GM12878 (cell line): ENCODE results near the gene TPMT. TPM values are rescaled to one million over a fixed set of nuclear protein-coding genes. Genes with fewer than 3 reads are reported as not detected.
A peak's percentile ranks its signal among the peaks of the same experiment; 100 is the strongest.

Source experiments
- CHD2 ChIP-seq: IDR thresholded peaks from 2 replicates; pipeline ENCODE4 v1.6.1; 2011; ENCODE audit warnings: low read depth, low read length, improper control_type of control experiment, borderline replicate concordance
- CHD4 ChIP-seq: fragments of 200-600 bp; sonication (generic); IDR thresholded peaks from 2 replicates; pipeline ENCODE4 v1.6.1; 2016; ENCODE audit warnings: mild to moderate bottlenecking
- E2F4 ChIP-seq: IDR thresholded peaks from 2 replicates; pipeline ENCODE4 v1.6.1; 2012; ENCODE audit warnings: low read depth, low read length, improper control_type of control experiment
- E2F8 ChIP-seq: fragments of 450-650 bp; IDR thresholded peaks from 2 replicates; pipeline ENCODE4 v1.6.1; 2018; ENCODE audit warnings: mild to moderate bottlenecking, low read depth, moderate library complexity; ENCODE audit not compliant: partially characterized antibody
- FOS ChIP-seq: IDR thresholded peaks from 3 replicates; pipeline ENCODE4 v1.6.1; 2011; ENCODE audit warnings: borderline replicate concordance; ENCODE audit not compliant: insufficient read length; ENCODE audit errors: extremely low read depth
- JUND ChIP-seq: IDR thresholded peaks from 2 replicates; pipeline ENCODE4 v1.6.1; 2012; ENCODE audit warnings: low read depth, mild to moderate bottlenecking, low read length, improper control_type of control experiment, moderate library complexity
- KAT2A ChIP-seq: conservative IDR thresholded peaks from 2 replicates; pipeline ENCODE4 v1.6.1; 2011; ENCODE audit warnings: low read depth, low read length; ENCODE audit not compliant: control insufficient read depth
- MEF2B ChIP-seq: fragments of 450-650 bp; IDR thresholded peaks from 2 replicates; pipeline ENCODE4 v1.6.1; 2018; ENCODE audit warnings: mild to moderate bottlenecking, moderate library complexity; ENCODE audit not compliant: partially characterized antibody, poor library complexity, severe bottlenecking
- NFXL1 ChIP-seq: fragments of 450-650 bp; IDR thresholded peaks from 2 replicates; pipeline ENCODE4 v1.6.1; 2017; ENCODE audit warnings: antibody characterized with exemption, mild to moderate bottlenecking, borderline replicate concordance
- NR2C1 ChIP-seq: fragments of 450-650 bp; IDR thresholded peaks from 2 replicates; pipeline ENCODE4 v1.6.1; 2017; ENCODE audit warnings: antibody characterized with exemption, mild to moderate bottlenecking, moderate library complexity
- POLR2A ChIP-seq: IDR thresholded peaks from 2 replicates; pipeline ENCODE4 v1.6.1; 2011; ENCODE audit warnings: low read depth, mild to moderate bottlenecking, low read length
- POLR2AphosphoS5 ChIP-seq: IDR thresholded peaks from 2 replicates; pipeline ENCODE4 v1.6.1; 2011; ENCODE audit warnings: mild to moderate bottlenecking, low read length, inconsistent platforms
- SIN3A ChIP-seq: IDR thresholded peaks from 2 replicates; pipeline ENCODE4 v1.6.1; 2012; ENCODE audit warnings: low read depth, low read length, improper control_type of control experiment
- SIX5 ChIP-seq: IDR thresholded peaks from 2 replicates; pipeline ENCODE4 v1.6.1; 2011; ENCODE audit warnings: mild to moderate bottlenecking, low read depth, low read length, moderate library complexity; ENCODE audit not compliant: severe bottlenecking
- SMAD5 ChIP-seq: IDR thresholded peaks from 2 replicates; pipeline ENCODE4 v1.6.1; 2016; ENCODE audit warnings: antibody characterized with exemption, low read depth
- SPI1 ChIP-seq: IDR thresholded peaks from 2 replicates; pipeline ENCODE4 v1.6.1; 2011; ENCODE audit warnings: low read depth, mild to moderate bottlenecking, low read length, moderate library complexity, borderline replicate concordance; ENCODE audit not compliant: insufficient read depth
- USF1 ChIP-seq: IDR thresholded peaks from 2 replicates; pipeline ENCODE4 v1.6.1; 2011; ENCODE audit warnings: borderline replicate concordance, low read depth, mild to moderate bottlenecking, moderate library complexity, mixed read lengths, low read length; ENCODE audit not compliant: insufficient read depth; ENCODE audit errors: extremely low read length
- YY1 ChIP-seq: IDR thresholded peaks from 2 replicates; pipeline ENCODE4 v1.6.1; 2011; ENCODE audit warnings: low read depth, mild to moderate bottlenecking, low read length
- ZNF217 ChIP-seq: fragments of 450-650 bp; IDR thresholded peaks from 2 replicates; pipeline ENCODE4 v1.6.1; 2017; ENCODE audit warnings: antibody characterized with exemption, mild to moderate bottlenecking
- ZNF274 ChIP-seq: IDR thresholded peaks from one replicate; pipeline ENCODE4 v1.8.0; 2011; ENCODE audit not compliant: insufficient read length, insufficient read depth
- polyA plus RNA-seq, 11 experiments: library from polyadenylated mRNA; depleted of rRNA in 4 of 11; unstranded in 6 of 11; stranded (reverse) in 5 of 11; fragments of >200 nt; fragmentation: Nextera tagmentation in 4 of 11; fragmentation: Illumina TruSeq in 1 of 11; extraction: Ambion mirVana in 4 of 11; extraction: Trizol in 1 of 11; gene quantifications; 1 replicate in 1 of 11; 2 replicates in 10 of 11; pipeline versions ENCODE4 v1.2.1 to v1.2.3, GENCODE V29; 2011 to 2016; ENCODE audit warnings: inconsistent platforms in 2 of 11, missing spikeins in 2 of 11, low read depth in 1 of 11
- total RNA-seq, 4 experiments: library from RNA; depleted of rRNA in 3 of 4; stranded (reverse); fragments of >200 nt in 3 of 4; fragmentation: Illumina TruSeq in 1 of 4; extraction: Trizol in 1 of 4; gene quantifications; 2 replicates each; pipeline versions ENCODE4 v1.2.1 to v1.2.3, GENCODE V29; 2013 to 2021
- TF ChIP-seq, protein P1 (sequence below): IDR thresholded peaks from 2 replicates; pipeline ENCODE4 v1.6.1; 2012; ENCODE audit warnings: improper control_type of control experiment, low read depth, low read length; ENCODE audit not compliant: insufficient replicate concordance

Gene TPMT
- total and polyA plus RNA-seq, 10 of the 15 experiments (the other 5 are each of a cell fraction or from before 2014, with no cell fraction given), result 7.9 to 18.2 (median 16.3) TPM

DNA sequence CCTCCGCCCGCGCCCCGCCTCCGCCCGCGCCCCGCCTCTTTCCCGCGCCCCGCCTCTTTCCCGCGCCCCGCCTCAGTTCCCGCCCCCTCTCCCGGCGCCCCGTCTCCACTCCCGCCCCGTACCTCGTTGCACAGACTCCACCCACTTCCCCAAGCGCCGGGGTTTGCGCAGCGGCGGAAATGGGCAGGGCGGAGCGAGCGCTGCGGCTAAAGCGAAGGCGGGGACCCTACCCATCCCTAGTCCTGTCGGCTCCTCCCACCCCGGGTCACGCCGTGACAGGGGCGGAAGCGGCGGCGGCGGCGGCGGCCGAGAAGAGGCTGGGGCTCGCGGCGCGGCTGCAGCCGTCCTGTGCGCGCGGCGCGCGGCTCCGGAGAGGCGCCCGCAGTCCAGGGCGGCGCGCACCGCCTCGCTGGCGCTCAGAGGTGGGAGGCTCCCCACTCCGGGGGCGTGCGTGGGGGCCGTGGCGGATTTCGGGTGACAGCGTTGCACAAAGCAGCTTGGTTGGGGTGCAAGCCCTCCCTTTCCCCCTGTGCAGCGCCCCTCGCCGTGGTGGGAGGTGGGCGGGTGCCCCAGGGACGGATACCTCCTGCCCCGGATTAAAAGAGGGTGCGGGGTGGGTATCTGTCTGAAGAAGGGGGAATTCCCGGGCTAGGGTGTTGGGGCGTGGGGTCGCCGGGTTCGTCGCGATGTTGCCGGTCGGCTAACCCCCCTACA lies 430 bp upstream of the TPMT start, which contains the start of gene KDM1B (continued):
- TF ChIP-seq, protein P1, sequence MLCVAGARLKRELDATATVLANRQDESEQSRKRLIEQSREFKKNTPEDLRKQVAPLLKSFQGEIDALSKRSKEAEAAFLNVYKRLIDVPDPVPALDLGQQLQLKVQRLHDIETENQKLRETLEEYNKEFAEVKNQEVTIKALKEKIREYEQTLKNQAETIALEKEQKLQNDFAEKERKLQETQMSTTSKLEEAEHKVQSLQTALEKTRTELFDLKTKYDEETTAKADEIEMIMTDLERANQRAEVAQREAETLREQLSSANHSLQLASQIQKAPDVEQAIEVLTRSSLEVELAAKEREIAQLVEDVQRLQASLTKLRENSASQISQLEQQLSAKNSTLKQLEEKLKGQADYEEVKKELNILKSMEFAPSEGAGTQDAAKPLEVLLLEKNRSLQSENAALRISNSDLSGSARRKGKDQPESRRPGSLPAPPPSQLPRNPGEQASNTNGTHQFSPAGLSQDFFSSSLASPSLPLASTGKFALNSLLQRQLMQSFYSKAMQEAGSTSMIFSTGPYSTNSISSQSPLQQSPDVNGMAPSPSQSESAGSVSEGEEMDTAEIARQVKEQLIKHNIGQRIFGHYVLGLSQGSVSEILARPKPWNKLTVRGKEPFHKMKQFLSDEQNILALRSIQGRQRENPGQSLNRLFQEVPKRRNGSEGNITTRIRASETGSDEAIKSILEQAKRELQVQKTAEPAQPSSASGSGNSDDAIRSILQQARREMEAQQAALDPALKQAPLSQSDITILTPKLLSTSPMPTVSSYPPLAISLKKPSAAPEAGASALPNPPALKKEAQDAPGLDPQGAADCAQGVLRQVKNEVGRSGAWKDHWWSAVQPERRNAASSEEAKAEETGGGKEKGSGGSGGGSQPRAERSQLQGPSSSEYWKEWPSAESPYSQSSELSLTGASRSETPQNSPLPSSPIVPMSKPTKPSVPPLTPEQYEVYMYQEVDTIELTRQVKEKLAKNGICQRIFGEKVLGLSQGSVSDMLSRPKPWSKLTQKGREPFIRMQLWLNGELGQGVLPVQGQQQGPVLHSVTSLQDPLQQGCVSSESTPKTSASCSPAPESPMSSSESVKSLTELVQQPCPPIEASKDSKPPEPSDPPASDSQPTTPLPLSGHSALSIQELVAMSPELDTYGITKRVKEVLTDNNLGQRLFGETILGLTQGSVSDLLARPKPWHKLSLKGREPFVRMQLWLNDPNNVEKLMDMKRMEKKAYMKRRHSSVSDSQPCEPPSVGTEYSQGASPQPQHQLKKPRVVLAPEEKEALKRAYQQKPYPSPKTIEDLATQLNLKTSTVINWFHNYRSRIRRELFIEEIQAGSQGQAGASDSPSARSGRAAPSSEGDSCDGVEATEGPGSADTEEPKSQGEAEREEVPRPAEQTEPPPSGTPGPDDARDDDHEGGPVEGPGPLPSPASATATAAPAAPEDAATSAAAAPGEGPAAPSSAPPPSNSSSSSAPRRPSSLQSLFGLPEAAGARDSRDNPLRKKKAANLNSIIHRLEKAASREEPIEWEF, result no peak
- TF ChIP-seq SPI1 (peak; percentile 64), E2F8 (no peak), ZNF217 (peak; percentile 79), POLR2A (peak; percentile 79), CHD4 (no peak), ZNF274 (no peak), CHD2 (no peak; the same call in 1 of the 2 replicates), SIX5 (no peak), USF1 (no peak), E2F4 (no peak), JUND (no peak), SMAD5 (0 out of 2 replicates have a peak, but pooled peaks have one; percentile 32), KAT2A (no peak), SIN3A (no peak; the same call in 1 of the 2 replicates), NFXL1 (no peak), YY1 (peak; percentile 22; the same call in 1 of the 2 replicates), FOS (no peak), NR2C1 (peak; percentile 54), POLR2AphosphoS5 (no peak), MEF2B (no peak)
